Measurements from ENCODE around the gene KCNQ2.
A peak's percentile ranks its signal among the peaks of the same experiment; 100 is the strongest.
"Not testable (repeated sequence)": the region's sequence is repeated elsewhere in the genome, so short reads cannot be mapped to it uniquely, and the experiment has no call there.

KCNQ2 gene

GRCh38 chr20:63491078-63491477 lies 18.6 kb upstream of the KCNQ2 start:
- DNase-seq = no peak

- DNase-seq = no peak
Measured at GRCh38 chr20:63490416-63490815, 18.0 kb upstream of the KCNQ2 start.

GRCh38 chr20:63488315-63489251 lies 16.1 kb upstream of the KCNQ2 start:
- no peak for DNase-seq

- no peak for DNase-seq
Measured at GRCh38 chr20:63487781-63488241, 15.4 kb upstream of the KCNQ2 start.

- no peak for DNase-seq
Measured at GRCh38 chr20:63487116-63487764, 14.8 kb upstream of the KCNQ2 start.

GRCh38 chr20:63486300-63486855 lies 13.9 kb upstream of the KCNQ2 start:
- DNase-seq = no peak

GRCh38 chr20:63484651-63485403 lies 12.4 kb upstream of the KCNQ2 start:
- no peak for DNase-seq

GRCh38 chr20:63484236-63484635 lies 11.8 kb upstream of the KCNQ2 start:
- no peak for DNase-seq

GRCh38 chr20:63483834-63484233 lies 11.4 kb upstream of the KCNQ2 start:
- no peak for DNase-seq

GRCh38 chr20:63482021-63482587 lies 9.6 kb upstream of the KCNQ2 start:
- DNase-seq = no peak

GRCh38 chr20:63481503-63481902 lies 9.0 kb upstream of the KCNQ2 start:
- DNase-seq = no peak

- not testable (repeated sequence) for DNase-seq
Measured at GRCh38 chr20:63479695-63480419, 7.4 kb upstream of the KCNQ2 start.

GRCh38 chr20:63478346-63479302 lies 6.2 kb upstream of the KCNQ2 start:
- no peak for DNase-seq

GRCh38 chr20:63477944-63478343 lies 5.5 kb upstream of the KCNQ2 start:
- DNase-seq = no peak

GRCh38 chr20:63477061-63477616 lies 4.7 kb upstream of the KCNQ2 start:
- DNase-seq = no peak

- no peak for DNase-seq
Measured at GRCh38 chr20:63475209-63475608, 2.8 kb upstream of the KCNQ2 start.

GRCh38 chr20:63473555-63474449 lies 1.3 kb upstream of the KCNQ2 start:
- peak in 2 of 56 donors; percentile 30 to 35 for DNase-seq

All from nucleus accumbens (tissue), 56 donors.